Body of pancreas (tissue), 4 donors: ENCODE data around the gene CMIP. TPM values are rescaled to one million over a fixed set of nuclear protein-coding genes. Genes with fewer than 3 reads are reported as not detected.

Experiments
- ATAC-seq: fragments of 150-250 bp; one replicate; pipeline ENCODE4 v1.9.1; 2016
- DNase-seq, 4 donors: peaks; one replicate each; pipeline ENCODE4 v3.0.0-alpha.2; 2019
- H3K27ac ChIP-seq, 4 donors: fragments of 200-600 bp; sonication (generic); 1 replicate in 3 of 4; 2 replicates in 1 of 4; pipeline versions ENCODE4 v1.5.1 to v1.6.1; 2016 to 2019; ENCODE audit warnings: mild to moderate bottlenecking in 1 of 4, mixed read lengths in 1 of 4, moderate library complexity in 1 of 4
- H3K27me3 ChIP-seq, 2 donors: fragments of 200-600 bp; sonication (generic); one replicate each; pipeline ENCODE4 v1.6.0; 2016; ENCODE audit warnings: mild to moderate bottlenecking in 1 of 2
- H3K36me3 ChIP-seq, 2 donors: fragments of 200-600 bp; sonication (generic); replicated peaks in 1 of 2; 2 replicates each; pipeline ENCODE4 v1.5.1; 2016; ENCODE audit warnings: low read depth in 2 of 2; ENCODE audit not compliant: insufficient read depth in 1 of 2
- H3K4me1 ChIP-seq: fragments of 200-600 bp; sonication (generic); one replicate; pipeline ENCODE4 v1.6.0; 2016
- H3K4me3 ChIP-seq, 2 donors: fragments of 200-600 bp; sonication (generic); 1 replicate in 1 of 2; 2 replicates in 1 of 2; pipeline ENCODE4 v1.5.1; 2016 to 2019
- H3K9me3 ChIP-seq, 3 donors: fragments of 200-600 bp; sonication (generic); 1 replicate in 2 of 3; 2 replicates in 1 of 3; pipeline ENCODE4 v1.5.1; 2016
- CTCF ChIP-seq, 7 experiments: fragments of 450-650 bp in 4 of 7; fragments of 200-600 bp in 3 of 7; sonication (generic) in 3 of 7; IDR thresholded peaks; one replicate each; pipeline ENCODE4 v1.5.1; 2016 to 2019; ENCODE audit warnings: antibody characterized with exemption in 7 of 7
- POLR2A ChIP-seq, 3 donors: fragments of 450-650 bp; IDR thresholded peaks; one replicate each; pipeline ENCODE4 v1.6.1; 2016; ENCODE audit warnings: antibody characterized with exemption in 3 of 3, mild to moderate bottlenecking in 2 of 3
- WGBS, 2 donors: methylation state at CpG; one replicate each; pipeline ENCODE4 v1.1.5; 2017; 5-methylcytosine and 5-hydroxymethylcytosine counted together
- intact Hi-C: fragments of 100-400 bp; cut with DNase I; formaldehyde crosslinking; loops from one replicate; pipeline ENCODE4 v1.15.1; 2023
- total RNA-seq, 2 donors: library from RNA; depleted of rRNA; stranded (reverse); fragments of >200 nt; gene quantifications; one replicate each; pipeline ENCODE4 v1.1.0, GENCODE V29; 2016

Gene CMIP
- total RNA-seq, 2 donors from 2014 or later, result 18.7 to 18.8 TPM

GRCh38 chr16:81471882-81472281, 27.3 kb downstream of the CMIP start:
- DNase-seq (no peak), ATAC-seq (no peak)
- intact Hi-C loops, result no loop called here
- no peak overlapping the region for H3K27ac ChIP-seq
- WGBS, 2 donors, result 88 to 91% methylated on average over 8 of the region's 8 CpGs
- H3K4me3 ChIP-seq, result no peak overlapping the region
- peaks cover 26% of the 10 kb centered on the region for H3K4me1 ChIP-seq
- no peaks in the 10 kb centered on the region for H3K36me3 ChIP-seq
- H3K27me3 ChIP-seq, result no peaks in the 10 kb centered on the region
- H3K9me3 ChIP-seq, result no peaks in the 10 kb centered on the region
- TF ChIP-seq CTCF (IDR thresholded peaks at IDR 0.05) (no peak), POLR2A (IDR thresholded peaks at IDR 0.05) (no peak)

- intact Hi-C loops, result no loop called here
- H3K36me3 ChIP-seq, result no peaks in the 10 kb centered on the region
- H3K4me1 ChIP-seq, result peaks cover 24% of the 10 kb centered on the region
- no peak for ATAC-seq
- H3K4me3 ChIP-seq, result no peak overlapping the region
- WGBS, 2 donors, result 95 to 98% methylated on average over 6 of the region's 7 CpGs
- H3K27ac ChIP-seq, result no peak overlapping the region
- TF ChIP-seq CTCF (IDR thresholded peaks at IDR 0.05) (no peak), POLR2A (IDR thresholded peaks at IDR 0.05) (no peak)
- H3K9me3 ChIP-seq, result no peaks in the 10 kb centered on the region
- H3K27me3 ChIP-seq, result no peaks in the 10 kb centered on the region
- DNase-seq, result no peak
Measured at GRCh38 chr16:81472391-81472790, 27.8 kb downstream of the CMIP start.

GRCh38 chr16:81473066-81473488, 28.5 kb downstream of the CMIP start:
- DNase-seq (no peak), ATAC-seq (no peak)
- H3K4me3 ChIP-seq, result no peak overlapping the region
- 73 to 93% methylated on average over 11 to 14 of the region's 14 CpGs for WGBS, 2 donors
- no peaks in the 10 kb centered on the region for H3K9me3 ChIP-seq
- H3K4me1 ChIP-seq, result peaks cover 27% of the 10 kb centered on the region
- no peak overlapping the region for H3K27ac ChIP-seq
- TF ChIP-seq POLR2A (IDR thresholded peaks at IDR 0.05) (no peak), CTCF (IDR thresholded peaks at IDR 0.05) (no peak)
- no peaks in the 10 kb centered on the region for H3K27me3 ChIP-seq
- no peaks in the 10 kb centered on the region for H3K36me3 ChIP-seq
- intact Hi-C loops, result no loop called here

- intact Hi-C loops, result no loop called here
- 68 to 70% methylated on average over 9 to 10 of the region's 10 CpGs for WGBS, 2 donors
- peaks cover 32% of the 10 kb centered on the region for H3K4me1 ChIP-seq
- no peak overlapping the region for H3K27ac ChIP-seq
- no peak overlapping the region for H3K4me3 ChIP-seq
- H3K36me3 ChIP-seq, result no peaks in the 10 kb centered on the region
- no peaks in the 10 kb centered on the region for H3K9me3 ChIP-seq
- TF ChIP-seq POLR2A (IDR thresholded peaks at IDR 0.05) (no peak), CTCF (IDR thresholded peaks at IDR 0.05) (no peak)
- H3K27me3 ChIP-seq, result no peaks in the 10 kb centered on the region
- peak; percentile 42 for ATAC-seq
- no peak for DNase-seq
Measured at GRCh38 chr16:81473558-81473957, 28.9 kb downstream of the CMIP start.
